Stimulated activated CD4-positive, alpha-beta T cell treated with anti-CD3 and anti-CD28 coated beads, TNF-alpha, amount 100 ng/mL, for 4 hours (primary cell): ENCODE data around the gene NEGR1.
"Not testable (repeated sequence)": the region's sequence is repeated elsewhere in the genome, so short reads cannot be mapped to it uniquely, and the experiment has no call there.

Experiments used
- DNase-seq, 3 experiments: peaks; one replicate each; pipeline ENCODE4 v3.0.0-alpha.2; 2020; ENCODE audit warnings: low read depth in 3 of 3

The NEGR1 gene

GRCh38 chr1:72282271-72283021, at the start of gene NEGR1:
Gene NEGR1, minus strand, starts transcription at chr1:72282539.
- DNase-seq = peak in 1 of 3 experiments; percentile 11

- DNase-seq = no peak
Observed at GRCh38 chr1:72326494-72326893, 44.2 kb upstream of the NEGR1 start.

- DNase-seq = no peak
Observed at GRCh38 chr1:72324451-72324850, 42.1 kb upstream of the NEGR1 start.

- DNase-seq = no peak
Observed at GRCh38 chr1:72322910-72323309, 40.6 kb upstream of the NEGR1 start.

GRCh38 chr1:72296501-72296900, 14.2 kb upstream of the NEGR1 start:
- DNase-seq = no peak

GRCh38 chr1:72288886-72289285, 6.5 kb upstream of the NEGR1 start:
- DNase-seq = no peak

- no peak for DNase-seq
Observed at GRCh38 chr1:72286401-72286800, 4.1 kb upstream of the NEGR1 start.

GRCh38 chr1:72285074-72285425, 2.7 kb upstream of the NEGR1 start:
- no peak for DNase-seq

GRCh38 chr1:72284348-72285073, 2.2 kb upstream of the NEGR1 start:
- no peak for DNase-seq

- no peak for DNase-seq
Observed at GRCh38 chr1:72284084-72284347, 1.7 kb upstream of the NEGR1 start.

GRCh38 chr1:72283307-72284083, 1.2 kb upstream of the NEGR1 start:
- no peak for DNase-seq

- DNase-seq = no peak
Observed at GRCh38 chr1:72283022-72283306, 625 bp upstream of the NEGR1 start.

- no peak for DNase-seq
Observed at GRCh38 chr1:72281637-72282270, 585 bp downstream of the NEGR1 start.

GRCh38 chr1:72281144-72281543, 1.2 kb downstream of the NEGR1 start:
- no peak for DNase-seq

GRCh38 chr1:72280711-72281110, 1.6 kb downstream of the NEGR1 start:
- no peak for DNase-seq

- no peak for DNase-seq
Observed at GRCh38 chr1:72280131-72280530, 2.2 kb downstream of the NEGR1 start.

GRCh38 chr1:72278461-72278860, 3.9 kb downstream of the NEGR1 start:
- no peak for DNase-seq

GRCh38 chr1:72271555-72272085, 10.7 kb downstream of the NEGR1 start:
- DNase-seq = no peak

- DNase-seq = no peak
Observed at GRCh38 chr1:72262735-72263134, 19.6 kb downstream of the NEGR1 start.

GRCh38 chr1:72253132-72253531, 29.2 kb downstream of the NEGR1 start:
- DNase-seq = no peak

GRCh38 chr1:72241397-72241796, 40.9 kb downstream of the NEGR1 start:
- no peak for DNase-seq

GRCh38 chr1:72235931-72236330, 46.4 kb downstream of the NEGR1 start:
- not testable (repeated sequence) for DNase-seq
